Stimulated activated CD4-positive, alpha-beta T cell treated with anti-CD3 and anti-CD28 coated beads, Interleukin-1b, Interleukin-23, amount 100 ng/mL, for 4 hours (primary cell): ENCODE results near the gene CHRND.

Experiments used
- DNase-seq, 2 donors: peaks; one replicate each; pipeline ENCODE4 v3.0.0-alpha.2; 2020; ENCODE audit warnings: low read depth in 2 of 2

The CHRND gene

GRCh38 chr2:232573042-232573441, 47.1 kb downstream of the CHRND start:
- DNase-seq = no peak

DNA sequence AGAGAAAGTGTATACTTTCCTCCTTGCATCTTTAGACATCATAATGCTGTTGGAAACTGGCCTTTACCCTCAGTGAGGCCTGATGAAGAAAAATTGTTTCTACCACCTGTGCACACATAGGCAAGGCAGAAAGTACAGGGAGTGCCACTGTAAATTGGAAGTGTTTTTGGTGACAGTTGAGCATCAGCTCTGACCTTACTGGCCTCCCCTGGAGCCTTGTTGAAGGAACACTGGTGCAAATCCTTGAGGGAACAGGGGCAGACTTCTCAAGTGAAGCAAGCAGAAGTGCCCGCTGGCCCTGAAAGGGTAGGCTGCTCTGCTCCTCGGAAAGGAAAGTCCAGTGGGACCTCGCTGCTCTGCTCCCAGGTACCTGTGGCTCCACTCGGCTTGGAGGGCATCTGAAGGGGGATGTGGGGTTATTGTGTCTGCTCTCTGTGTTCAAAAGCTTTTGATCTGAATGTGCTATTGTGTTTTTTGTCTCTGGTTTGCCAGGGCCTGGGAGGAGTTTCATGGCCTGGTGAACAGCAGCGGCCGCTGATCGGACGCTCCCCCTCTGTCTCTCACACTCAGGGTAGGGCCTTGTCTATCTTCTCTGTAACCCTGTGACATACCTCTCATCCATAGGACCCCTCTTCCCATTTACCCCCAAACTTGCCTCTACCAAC, 47.9 kb downstream of the CHRND start:
- no peak for DNase-seq

GRCh38 chr2:232574674-232575403, 48.9 kb downstream of the CHRND start:
- DNase-seq = no peak

DNA sequence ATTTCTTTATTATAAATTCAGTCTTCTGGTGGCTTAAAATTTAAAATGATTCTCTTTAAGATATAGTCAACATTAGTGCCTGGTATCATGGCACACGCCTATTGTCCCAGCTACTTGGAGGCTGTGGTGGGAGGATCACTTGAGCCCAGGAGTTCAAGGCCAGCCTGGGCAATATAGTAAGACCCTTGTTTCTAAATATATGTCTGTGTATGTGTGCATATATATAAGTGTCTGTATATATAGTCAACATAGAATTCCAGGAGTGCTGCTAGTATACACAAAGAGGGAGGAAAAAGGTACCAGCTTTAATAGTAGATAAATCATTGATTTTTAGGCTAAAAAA, 49.4 kb downstream of the CHRND start:
- no peak for DNase-seq

- no peak for DNase-seq
These were observed 51.0 kb downstream of the CHRND start for GRCh38 chr2:232576995-232577394.

DNA sequence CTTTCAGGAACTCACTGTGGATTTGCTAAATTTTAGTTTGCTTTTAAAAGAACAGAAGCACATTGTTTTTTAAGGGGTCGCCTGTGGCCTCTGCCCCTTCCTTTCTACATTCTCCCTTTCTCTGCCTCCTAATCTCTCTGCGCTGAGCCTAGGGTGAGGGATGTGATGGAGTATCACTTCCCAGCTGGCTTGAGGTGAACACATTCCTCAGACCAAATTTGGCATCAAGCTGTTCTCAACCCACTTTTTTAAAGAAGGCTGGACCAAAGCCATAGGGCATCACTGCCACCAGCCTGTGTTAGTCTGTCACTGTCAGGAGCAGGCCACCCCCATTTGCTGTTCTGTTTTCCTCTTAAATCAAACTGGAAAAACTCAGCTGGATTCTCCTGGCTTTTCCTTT, 51.9 kb downstream of the CHRND start:
- DNase-seq = no peak

DNA sequence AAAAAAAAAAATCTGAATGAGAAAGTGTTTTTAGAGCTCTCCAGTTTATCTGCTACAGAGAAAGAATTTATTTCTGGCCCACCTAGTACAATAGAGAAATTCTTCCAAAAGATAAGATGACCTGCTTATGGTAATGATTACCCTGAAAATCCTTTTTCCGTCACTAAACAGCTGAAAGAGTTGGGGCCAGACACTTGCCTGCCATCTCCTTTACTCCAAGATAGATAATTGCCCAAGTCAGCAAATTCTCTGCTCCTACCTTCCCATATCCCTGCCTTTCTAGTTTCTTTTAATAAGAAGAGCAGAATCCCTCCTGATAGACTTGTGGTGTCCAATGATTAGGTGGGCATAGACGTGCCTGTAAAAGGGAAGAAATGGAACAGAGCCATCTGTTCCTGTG, 52.7 kb downstream of the CHRND start:
- no peak for DNase-seq

DNA sequence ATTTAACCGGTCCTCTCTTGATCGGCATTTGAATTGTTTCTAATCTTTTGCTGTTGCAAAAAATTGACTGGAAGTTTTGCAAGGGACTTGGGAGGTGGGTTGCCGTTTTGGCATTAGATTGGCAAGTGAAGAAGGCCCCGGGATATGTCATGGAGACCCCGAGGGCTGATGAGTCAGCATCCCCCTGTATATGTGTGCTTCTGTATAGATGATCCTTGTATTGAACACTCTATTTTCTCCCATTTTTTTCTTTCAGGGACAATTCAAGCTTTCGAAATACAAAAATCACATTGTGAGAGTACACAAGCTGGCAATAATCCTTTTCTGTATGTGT, 54.7 kb downstream of the CHRND start:
- no peak for DNase-seq

- DNase-seq = no peak
These were observed 55.8 kb downstream of the CHRND start for GRCh38 chr2:232581725-232582124.

- no peak for DNase-seq
These were observed 58.3 kb downstream of the CHRND start for GRCh38 chr2:232584238-232584637.
